DOHH2 (cell line): ENCODE results near the gene ANKRD1.

Experiments
- H3F3A ChIP-seq: fragments of 200-600 bp; sonication (generic), shearing (Covaris generic); 2 replicates; pipeline ENCODE4 v1.6.0; 2016; ENCODE audit warnings: antibody characterized with exemption, mild to moderate bottlenecking; ENCODE audit not compliant: control insufficient read depth, insufficient read depth
- H3K27ac ChIP-seq: fragments of 200-600 bp; sonication (generic); 2 replicates; pipeline ENCODE4 v1.5.1; 2014; ENCODE audit warnings: low read depth, mild to moderate bottlenecking, low read length, moderate library complexity
- H3K27me3 ChIP-seq: fragments of 200-600 bp; sonication (generic); 2 replicates; pipeline ENCODE4 v1.6.1; 2014; ENCODE audit warnings: mild to moderate bottlenecking, low read length, mixed read lengths; ENCODE audit not compliant: control insufficient read depth
- H3K36me3 ChIP-seq: fragments of 200-600 bp; sonication (generic); 2 replicates; pipeline ENCODE4 v1.6.1; 2014; ENCODE audit warnings: mild to moderate bottlenecking, low read length, moderate library complexity, mixed read lengths; ENCODE audit not compliant: control insufficient read depth
- H3K4me1 ChIP-seq: fragments of 200-600 bp; sonication (generic); 2 replicates; pipeline ENCODE4 v1.6.1; 2014; ENCODE audit warnings: mild to moderate bottlenecking, low read length, mixed read lengths; ENCODE audit not compliant: control insufficient read depth
- H3K4me2 ChIP-seq: fragments of 200-600 bp; sonication (generic); 2 replicates; pipeline ENCODE4 v1.6.0; 2014; ENCODE audit warnings: mild to moderate bottlenecking, low read length, moderate library complexity
- H3K4me3 ChIP-seq: fragments of 200-600 bp; sonication (generic); 2 replicates; pipeline ENCODE4 v1.5.1; 2014; ENCODE audit warnings: mild to moderate bottlenecking, low read length, mixed read lengths
- H3K79me2 ChIP-seq: fragments of 200-600 bp; sonication (generic); 2 replicates; pipeline ENCODE4 v1.6.1; 2014; ENCODE audit warnings: mild to moderate bottlenecking, low read length, mixed read lengths; ENCODE audit not compliant: control insufficient read depth
- H3K9me2 ChIP-seq: fragments of 200-600 bp; sonication (generic); replicated peaks from 2 replicates; pipeline ENCODE4 v1.6.1; 2014; ENCODE audit warnings: mild to moderate bottlenecking, low read length, mixed read lengths; ENCODE audit not compliant: control insufficient read depth
- H3K9me3 ChIP-seq: fragments of 200-600 bp; sonication (generic); 2 replicates; pipeline ENCODE4 v1.6.1; 2014; ENCODE audit warnings: antibody characterized with exemption, low read length, mixed read lengths; ENCODE audit not compliant: control insufficient read depth, insufficient read depth
- H4K20me1 ChIP-seq: fragments of 200-600 bp; sonication (generic); 2 replicates; pipeline ENCODE4 v1.6.0; 2014; ENCODE audit warnings: low read depth, mild to moderate bottlenecking, antibody characterized with exemption, low read length, moderate library complexity; ENCODE audit not compliant: control insufficient read depth, insufficient read depth
- CTCF ChIP-seq: fragments of 200-600 bp; sonication (generic); IDR thresholded peaks from one replicate; pipeline ENCODE4 v1.5.1; 2014; ENCODE audit warnings: antibody characterized with exemption, mild to moderate bottlenecking, low read depth, low read length; ENCODE audit not compliant: poor library complexity, severe bottlenecking
- EZH2phosphoT487 ChIP-seq: fragments of 200-600 bp; sonication (generic); IDR thresholded peaks from 2 replicates; pipeline ENCODE4 v1.6.1; 2017; ENCODE audit warnings: borderline replicate concordance, mild to moderate bottlenecking, antibody characterized with exemption, low read length, moderate library complexity, mixed read lengths

Gene ANKRD1

GRCh38 chr10:90925079-90926029 is 4.5 kb upstream of the ANKRD1 start:
- H3K27me3 ChIP-seq = no peaks in the 10 kb centered on the region

GRCh38 chr10:90924552-90924951 is 3.7 kb upstream of the ANKRD1 start:
- Histone ChIP-seq H3K9me3 (no peaks in the 10 kb centered on the region), H3K4me1 (no peaks in the 10 kb centered on the region), H3K27ac (no peak overlapping the region), H3K79me2 (no peaks in the 10 kb centered on the region), H3K36me3 (no peaks in the 10 kb centered on the region), H3K4me3 (no peak overlapping the region), H3K9me2 (no peaks in the 10 kb centered on the region), H4K20me1 (no peaks in the 10 kb centered on the region), H3K27me3 (no peaks in the 10 kb centered on the region), H3F3A (no peaks in the 10 kb centered on the region), H3K4me2 (no peak overlapping the region)
- TF ChIP-seq CTCF (no peak), EZH2phosphoT487 (no peak)

More at GRCh38 chr10:90925079-90926029, 4.5 kb upstream of the ANKRD1 start:
- Histone ChIP-seq H3K9me3 (no peaks in the 10 kb centered on the region), H3K9me2 (no peaks in the 10 kb centered on the region), H4K20me1 (no peaks in the 10 kb centered on the region), H3K27ac (no peak overlapping the region), H3F3A (no peaks in the 10 kb centered on the region), H3K4me3 (no peak overlapping the region), H3K79me2 (no peaks in the 10 kb centered on the region), H3K4me1 (no peaks in the 10 kb centered on the region), H3K36me3 (no peaks in the 10 kb centered on the region), H3K4me2 (no peak overlapping the region)
- TF ChIP-seq CTCF (no peak), EZH2phosphoT487 (no peak)

DNA sequence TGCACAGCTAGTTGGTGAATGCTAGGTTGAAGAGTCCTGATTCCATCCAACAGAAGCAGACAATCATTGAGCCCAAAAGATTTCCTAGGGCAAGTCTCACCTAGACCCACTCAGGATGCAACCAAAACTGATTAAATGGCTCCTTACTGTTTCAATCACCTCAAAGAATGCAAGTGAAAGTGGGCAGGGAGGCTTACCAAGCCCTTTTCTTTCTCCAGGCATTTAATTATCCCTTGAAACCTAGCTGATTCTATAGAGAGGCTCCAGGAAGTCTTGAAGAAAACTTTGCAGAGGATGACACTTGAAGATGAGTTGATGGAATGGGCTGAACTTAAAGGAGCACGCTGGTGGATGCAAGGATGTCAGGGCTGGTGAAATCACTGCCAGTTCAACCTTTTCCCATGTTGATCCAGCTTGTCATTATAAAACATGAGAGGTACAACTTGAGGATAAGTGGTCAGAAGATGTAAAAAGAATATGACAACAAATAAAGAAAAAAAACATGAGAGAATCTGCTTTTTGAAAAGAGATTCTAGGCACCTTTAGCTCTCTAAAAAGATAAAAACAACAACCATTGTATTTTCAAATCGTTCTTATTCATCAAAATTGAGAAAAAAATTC is 2.3 kb upstream of the ANKRD1 start:
- Histone ChIP-seq H3K27me3 (no peaks in the 10 kb centered on the region), H3K27ac (no peak overlapping the region), H3K4me3 (no peak overlapping the region), H3K79me2 (no peaks in the 10 kb centered on the region), H3K4me1 (peaks cover 4% of the 10 kb centered on the region), H3F3A (no peaks in the 10 kb centered on the region), H4K20me1 (no peaks in the 10 kb centered on the region), H3K4me2 (no peak overlapping the region), H3K9me3 (no peaks in the 10 kb centered on the region), H3K9me2 (no peaks in the 10 kb centered on the region), H3K36me3 (no peaks in the 10 kb centered on the region)
- TF ChIP-seq CTCF (no peak), EZH2phosphoT487 (no peak)
